ENCODE data around the gene MARCHF6. TPM values are rescaled to one million over a fixed set of nuclear protein-coding genes. Genes with fewer than 3 reads are reported as not detected.
"Not testable (repeated sequence)": the region's sequence is repeated elsewhere in the genome, so short reads cannot be mapped to it uniquely, and the experiment has no call there.

MARCHF6 gene
- total and polyA plus RNA-seq, 2 donors (not counting 1 experiment from before 2014, with no cell fraction given), result 69.0 to 201 TPM

- peaks cover 1% of the 10 kb centered on the region for H3K4me1 Mint-ChIP-seq
- ChIA-PET CTCF (interaction anchor here (1.0 kb wide), 1 partner anchor 17 kb away, joined by 3 read pairs; no protein-coding TSS in a partner anchor), POLR2A (no interaction called here)
- Histone ChIP-seq H3K79me2 (ENCODE audit: control insufficient read depth, insufficient read depth, low read length) (no peaks in the 10 kb centered on the region), H3K4me3 (ENCODE audit: control extremely low read depth in 1 of 5, extremely low read depth in 1 of 5, insufficient read depth in 1 of 5, low read depth in 2 of 5, low read length in 4 of 5) (no peak overlapping the region), H3K27me3 (replicated peaks in 1 of 4; ENCODE audit: control extremely low read depth in 1 of 4, control insufficient read depth in 3 of 4, insufficient read depth in 4 of 4, low read length in 3 of 4) (no peaks in the 10 kb centered on the region), H3K27ac (ENCODE audit: low read length in 2 of 2) (no peak overlapping the region), H3K36me3 (replicated peaks in 1 of 2; ENCODE audit: control extremely low read depth in 1 of 2, control insufficient read depth in 1 of 2, extremely low read depth in 1 of 2, insufficient read depth in 2 of 2, low read length in 1 of 2) (no peaks in the 10 kb centered on the region), H2AFZ (ENCODE audit: insufficient read depth, low read depth, low read length, poor library complexity, severe bottlenecking) (no peak overlapping the region), H4K20me1 (ENCODE audit: control insufficient read depth, insufficient read depth, low read length, poor library complexity, severe bottlenecking) (no peaks in the 10 kb centered on the region), H3K4me2 (replicated peaks; ENCODE audit: low read depth, low read length, poor library complexity, severe bottlenecking) (no peak overlapping the region), H3K4me1 (ENCODE audit: control insufficient read depth in 2 of 2, insufficient read depth in 2 of 2, low read length in 2 of 2) (no peaks in the 10 kb centered on the region), H3K9ac (ENCODE audit: low read length) (no peak overlapping the region), H3K9me3 (ENCODE audit: control extremely low read depth in 1 of 3, control insufficient read depth in 2 of 3, insufficient read depth in 1 of 3, low read length in 2 of 3) (no peaks in the 10 kb centered on the region)
- H3K27me3 Mint-ChIP-seq, result peaks cover 4% of the 10 kb centered on the region
- 100% methylated on average over 2 of the region's 3 CpGs for WGBS (ENCODE audit: insufficient coverage)
- H3K4me3 Mint-ChIP-seq, result no peak overlapping the region
- intact Hi-C loops (cut with micrococcal nuclease), result no loop called here
- no peak for DNase-seq
- no peak for ATAC-seq (ENCODE audit: low read depth)
- no peaks in the 10 kb centered on the region for H3K9me3 Mint-ChIP-seq (ENCODE audit: insufficient read depth)
- TF ChIP-seq CTCF (IDR thresholded peaks at IDR 0.05) (no peak), EZH2 (IDR thresholded peaks at IDR 0.05; ENCODE audit: borderline replicate concordance, insufficient read depth, low read depth, low read length, poor library complexity, severe bottlenecking) (no peak)
- H3K27ac Mint-ChIP-seq, result no peak overlapping the region
These were observed 13.5 kb upstream of the MARCHF6 start for GRCh38 chr5:10339958-10340357.

- ChIA-PET CTCF (interaction anchor here (0.8 kb wide), 2 partner anchors 9 to 60 kb away, joined by 3 read pairs; no protein-coding TSS in a partner anchor), POLR2A (no interaction called here)
- Histone ChIP-seq H4K20me1 (ENCODE audit: control insufficient read depth, insufficient read depth, low read length, poor library complexity, severe bottlenecking) (no peaks in the 10 kb centered on the region), H3K4me2 (replicated peaks; ENCODE audit: low read depth, low read length, poor library complexity, severe bottlenecking) (no peak overlapping the region), H3K9ac (ENCODE audit: low read length) (no peak overlapping the region), H3K4me3 (ENCODE audit: control extremely low read depth in 1 of 5, extremely low read depth in 1 of 5, insufficient read depth in 1 of 5, low read depth in 2 of 5, low read length in 4 of 5) (no peak overlapping the region), H3K79me2 (ENCODE audit: control insufficient read depth, insufficient read depth, low read length) (no peaks in the 10 kb centered on the region), H3K9me3 (ENCODE audit: control extremely low read depth in 1 of 3, control insufficient read depth in 2 of 3, insufficient read depth in 1 of 3, low read length in 2 of 3) (no peaks in the 10 kb centered on the region), H3K27ac (ENCODE audit: low read length in 2 of 2) (no peak overlapping the region), H3K27me3 (replicated peaks in 1 of 4; ENCODE audit: control extremely low read depth in 1 of 4, control insufficient read depth in 3 of 4, insufficient read depth in 4 of 4, low read length in 3 of 4) (no peaks in the 10 kb centered on the region), H2AFZ (ENCODE audit: insufficient read depth, low read depth, low read length, poor library complexity, severe bottlenecking) (no peak overlapping the region), H3K4me1 (ENCODE audit: control insufficient read depth in 2 of 2, insufficient read depth in 2 of 2, low read length in 2 of 2) (no peaks in the 10 kb centered on the region), H3K36me3 (replicated peaks in 1 of 2; ENCODE audit: control extremely low read depth in 1 of 2, control insufficient read depth in 1 of 2, extremely low read depth in 1 of 2, insufficient read depth in 2 of 2, low read length in 1 of 2) (no peaks in the 10 kb centered on the region)
- intact Hi-C loops (cut with micrococcal nuclease), result no loop called here
- Mint-ChIP-seq H3K9me3 (ENCODE audit: insufficient read depth) (no peaks in the 10 kb centered on the region), H3K4me3 (no peak overlapping the region), H3K27ac (no peak overlapping the region), H3K4me1 (no peaks in the 10 kb centered on the region), H3K27me3 (no peaks in the 10 kb centered on the region)
- 85% methylated on average over 2 of the region's 4 CpGs for WGBS (ENCODE audit: insufficient coverage)
- ATAC-seq (ENCODE audit: low read depth), result no peak
- TF ChIP-seq EZH2 (IDR thresholded peaks at IDR 0.05; ENCODE audit: borderline replicate concordance, insufficient read depth, low read depth, low read length, poor library complexity, severe bottlenecking) (no peak), CTCF (IDR thresholded peaks at IDR 0.05) (no peak)
- DNase-seq, result no peak
These were observed 10.0 kb upstream of the MARCHF6 start for GRCh38 chr5:10343486-10343885.

GRCh38 chr5:10344461-10345106, 8.9 kb upstream of the MARCHF6 start:
- H3K4me1 Mint-ChIP-seq; H3K4me3 ChIP-seq (ENCODE audit: control extremely low read depth in 1 of 5, extremely low read depth in 1 of 5, insufficient read depth in 1 of 5, low read depth in 2 of 5, low read length in 4 of 5); H3K9me3 Mint-ChIP-seq (ENCODE audit: insufficient read depth); H3K4me1 ChIP-seq (ENCODE audit: control insufficient read depth in 2 of 2, insufficient read depth in 2 of 2, low read length in 2 of 2); H3K9ac ChIP-seq (ENCODE audit: low read length); H3K9me3 ChIP-seq (ENCODE audit: control extremely low read depth in 1 of 3, control insufficient read depth in 2 of 3, insufficient read depth in 1 of 3, low read length in 2 of 3); H2AFZ ChIP-seq (ENCODE audit: insufficient read depth, low read depth, low read length, poor library complexity, severe bottlenecking); H3K79me2 ChIP-seq (ENCODE audit: control insufficient read depth, insufficient read depth, low read length); CTCF ChIA-PET; intact Hi-C loops (cut with micrococcal nuclease); H3K27ac ChIP-seq (ENCODE audit: low read length in 2 of 2); H4K20me1 ChIP-seq (ENCODE audit: control insufficient read depth, insufficient read depth, low read length, poor library complexity, severe bottlenecking); H3K36me3 ChIP-seq (replicated peaks in 1 of 2; ENCODE audit: control extremely low read depth in 1 of 2, control insufficient read depth in 1 of 2, extremely low read depth in 1 of 2, insufficient read depth in 2 of 2, low read length in 1 of 2); H3K4me3 Mint-ChIP-seq; DNase-seq; ATAC-seq (ENCODE audit: low read depth); H3K27ac Mint-ChIP-seq; H3K27me3 ChIP-seq (replicated peaks in 1 of 4; ENCODE audit: control extremely low read depth in 1 of 4, control insufficient read depth in 3 of 4, insufficient read depth in 4 of 4, low read length in 3 of 4); H3K4me2 ChIP-seq (replicated peaks; ENCODE audit: low read depth, low read length, poor library complexity, severe bottlenecking); POLR2A ChIA-PET; H3K27me3 Mint-ChIP-seq: not testable (repeated sequence)
- WGBS (ENCODE audit: insufficient coverage), result no CpG with 5 or more reads among the region's 5 CpGs
